ENCODE results near the gene SWSAP1.

Gene SWSAP1

DNA sequence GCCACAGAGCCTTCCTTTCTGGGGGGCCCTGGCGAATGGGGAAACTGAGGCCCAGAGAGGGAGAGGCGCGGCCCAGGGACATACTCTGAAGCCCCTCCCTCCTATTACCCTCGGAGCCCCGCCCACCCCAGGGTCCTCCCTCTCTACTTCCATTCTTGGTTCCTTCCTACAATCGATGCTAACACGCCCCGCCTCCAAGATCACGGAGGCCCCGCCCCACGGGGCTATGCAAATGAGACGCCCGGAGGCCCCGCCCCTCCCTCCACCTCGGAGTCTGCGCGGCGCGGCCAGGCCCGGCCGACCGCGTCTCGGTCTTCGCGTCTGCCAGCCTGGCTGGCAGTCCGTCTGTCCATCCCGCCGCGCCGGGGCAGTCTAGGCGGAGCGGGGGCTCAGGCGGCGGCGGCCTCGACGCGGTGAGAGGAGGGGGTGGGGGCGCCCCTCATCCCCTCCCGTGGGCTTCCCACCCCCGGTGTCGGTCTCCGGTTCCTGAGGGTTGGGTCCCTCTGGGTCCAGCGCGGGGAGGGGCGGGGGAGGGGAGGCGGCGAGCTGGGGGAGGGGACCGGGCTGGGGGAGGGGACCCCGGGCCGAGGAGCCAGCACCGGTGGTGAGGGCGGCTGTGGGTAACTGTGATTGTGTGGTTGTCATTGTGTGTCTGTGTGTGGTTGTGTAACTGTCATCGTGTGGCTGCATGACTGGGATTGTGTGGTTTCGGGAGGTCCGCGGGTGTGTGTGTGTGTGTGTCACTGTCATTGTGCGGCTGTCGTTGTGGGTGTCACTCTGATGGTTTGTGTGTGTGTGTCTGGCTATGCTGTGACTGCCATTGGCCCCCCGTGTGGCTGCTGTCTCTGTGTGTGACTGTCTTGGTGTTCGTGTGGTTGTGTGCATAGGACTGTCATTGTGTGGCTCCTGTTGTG lies 19.0 kb upstream of the SWSAP1 start, which contains the start of gene PLPPR2:
Gene PLPPR2, plus strand, starts transcription at position 273 of the 914 bp plus-strand sequence. CDS start 2,242 bp downstream, outside the sequence.
- peak; percentile 66 to 79 for DNase-seq (ENCODE audit: low read depth in 1 of 2, low spot score in 1 of 2)

GRCh38 chr19:11356074-11356397 lies 18.4 kb upstream of the SWSAP1 start:
- DNase-seq (ENCODE audit: low read depth in 1 of 2, low spot score in 1 of 2): no peak

DNA sequence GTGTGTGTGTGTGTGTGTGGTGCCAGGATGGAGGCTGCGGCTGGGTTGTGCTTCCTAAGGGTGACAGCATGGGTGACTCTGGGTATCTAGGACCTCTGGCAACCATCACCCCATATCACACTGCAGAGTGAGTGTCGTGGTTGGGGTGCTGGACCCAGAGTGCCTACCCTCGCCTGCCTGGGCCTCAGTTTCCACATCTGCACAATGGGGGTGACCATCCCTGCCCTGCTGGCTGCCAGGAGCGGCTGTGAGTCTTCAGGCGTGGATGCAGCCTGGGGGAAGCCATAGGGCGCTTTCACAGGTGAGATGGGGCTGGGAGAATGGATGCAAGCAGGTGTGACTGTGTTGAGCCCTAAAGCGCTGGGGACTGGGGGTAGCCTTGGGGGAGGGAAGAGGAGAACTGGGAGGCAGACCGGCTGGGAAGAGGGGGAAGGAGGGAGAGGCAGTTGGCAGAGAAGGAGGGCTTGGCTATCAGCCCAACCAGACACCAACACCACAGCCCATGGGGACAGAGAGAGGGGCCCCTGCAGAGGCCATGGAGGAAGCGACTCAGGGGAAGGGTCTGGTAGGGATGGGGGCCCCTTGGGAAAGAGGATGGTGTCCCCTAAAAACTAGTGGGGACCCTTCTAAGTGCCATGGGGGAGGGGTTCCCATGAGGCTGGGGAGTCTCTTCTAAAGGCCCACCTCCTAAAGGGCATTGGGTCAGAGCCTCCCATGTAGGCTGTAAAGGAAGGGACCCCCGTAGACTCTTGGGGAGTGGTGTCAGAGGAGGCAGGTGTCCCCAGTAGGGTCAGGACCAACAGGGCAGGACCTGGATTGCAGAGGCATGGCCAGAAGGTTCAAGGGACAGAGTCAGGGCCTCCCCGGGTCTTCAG lies 17.6 kb upstream of the SWSAP1 start:
- DNase-seq (ENCODE audit: low read depth in 1 of 2, low spot score in 1 of 2): no peak

DNA sequence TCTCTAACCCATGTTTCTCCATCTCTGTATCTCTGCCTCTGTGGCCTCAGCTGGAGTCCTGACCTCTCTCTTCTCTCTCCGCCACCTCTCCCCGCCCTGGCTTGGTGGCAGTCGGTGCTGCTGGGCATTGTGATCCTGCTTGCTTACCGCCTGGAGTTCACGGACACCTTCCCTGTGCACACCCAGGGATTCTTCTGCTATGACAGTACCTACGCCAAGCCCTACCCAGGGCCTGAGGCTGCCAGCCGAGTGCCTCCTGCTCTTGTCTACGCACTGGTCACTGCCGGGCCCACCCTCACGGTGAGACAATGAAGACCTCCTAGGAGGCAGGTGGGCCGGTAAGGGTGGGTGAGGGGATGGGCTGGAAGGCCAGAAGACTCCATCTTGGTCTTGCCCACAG lies 15.0 kb upstream of the SWSAP1 start:
- DNase-seq (ENCODE audit: low read depth in 1 of 2, low spot score in 1 of 2): no peak

- no peak for DNase-seq (ENCODE audit: low read depth in 1 of 2, low spot score in 1 of 2)
Measured at GRCh38 chr19:11361037-11361770, 13.3 kb upstream of the SWSAP1 start.

GRCh38 chr19:11361771-11362731 lies 12.4 kb upstream of the SWSAP1 start:
- DNase-seq (ENCODE audit: low read depth in 1 of 2, low spot score in 1 of 2): no peak

- no peak for DNase-seq (ENCODE audit: low read depth in 1 of 2, low spot score in 1 of 2)
Measured at GRCh38 chr19:11363881-11364280, 10.6 kb upstream of the SWSAP1 start.

DNA sequence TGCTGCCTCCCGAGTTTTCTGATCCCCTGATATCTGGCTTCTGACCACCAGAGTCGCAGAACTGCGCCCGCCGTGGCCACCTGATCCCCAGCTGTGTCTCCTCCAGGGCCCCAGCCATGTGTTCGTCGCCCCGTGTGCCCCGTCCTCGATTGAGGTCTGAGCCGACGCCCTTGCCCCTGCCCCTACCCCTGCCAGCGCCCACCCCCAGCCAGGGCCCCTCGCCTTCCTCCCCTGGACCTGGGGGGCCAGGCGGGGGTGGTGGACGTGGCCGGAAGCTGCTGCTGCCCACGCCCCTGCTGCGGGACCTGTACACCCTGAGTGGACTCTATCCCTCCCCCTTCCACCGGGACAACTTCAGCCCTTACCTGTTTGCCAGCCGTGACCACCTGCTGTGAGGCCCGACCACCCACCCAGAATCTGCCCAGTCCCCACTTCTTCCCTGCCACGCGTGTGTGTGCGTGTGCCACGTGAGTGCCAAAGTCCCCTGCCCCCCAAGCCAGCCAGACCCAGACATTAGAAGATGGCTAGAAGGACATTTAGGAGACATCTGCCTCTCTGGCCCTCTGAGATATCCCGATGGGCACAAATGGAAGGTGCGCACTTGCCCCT lies 10.1 kb upstream of the SWSAP1 start:
- DNase-seq (ENCODE audit: low read depth in 1 of 2, low spot score in 1 of 2): no peak

GRCh38 chr19:11364935-11365334 lies 9.5 kb upstream of the SWSAP1 start:
- no peak for DNase-seq (ENCODE audit: low read depth in 1 of 2, low spot score in 1 of 2)

DNA sequence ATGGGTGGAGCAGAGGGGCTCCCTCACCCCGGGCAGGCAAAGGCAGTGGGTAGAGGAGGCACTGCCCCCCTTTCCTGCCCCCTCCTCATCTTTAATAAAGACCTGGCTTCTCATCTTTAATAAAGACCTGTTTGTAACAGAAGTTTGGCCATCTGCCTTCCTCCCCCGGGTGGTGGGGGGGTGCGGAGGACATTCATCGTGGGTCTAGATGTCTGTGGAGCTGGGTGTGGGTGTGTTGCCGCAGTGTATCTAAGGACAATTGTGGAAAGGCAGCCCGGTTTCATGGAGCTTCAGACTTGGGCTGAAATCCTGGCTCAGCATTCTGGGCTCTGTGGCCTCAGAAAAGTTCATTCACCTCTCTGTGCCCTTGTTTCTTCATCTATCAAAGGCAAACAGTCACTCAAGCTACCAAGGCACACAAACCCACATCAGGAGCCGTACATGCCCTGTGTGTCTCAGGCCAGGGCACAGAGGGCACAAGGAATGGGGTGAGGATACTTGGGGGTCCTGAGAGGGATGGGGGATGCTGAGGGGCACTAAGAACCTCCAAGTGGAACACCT lies 8.8 kb upstream of the SWSAP1 start:
- DNase-seq (ENCODE audit: low read depth in 1 of 2, low spot score in 1 of 2): no peak

GRCh38 chr19:11367528-11367927 lies 6.9 kb upstream of the SWSAP1 start:
- no peak for DNase-seq (ENCODE audit: low read depth in 1 of 2, low spot score in 1 of 2)

GRCh38 chr19:11370744-11371143 lies 3.7 kb upstream of the SWSAP1 start:
- no peak for DNase-seq (ENCODE audit: low read depth in 1 of 2, low spot score in 1 of 2)

DNA sequence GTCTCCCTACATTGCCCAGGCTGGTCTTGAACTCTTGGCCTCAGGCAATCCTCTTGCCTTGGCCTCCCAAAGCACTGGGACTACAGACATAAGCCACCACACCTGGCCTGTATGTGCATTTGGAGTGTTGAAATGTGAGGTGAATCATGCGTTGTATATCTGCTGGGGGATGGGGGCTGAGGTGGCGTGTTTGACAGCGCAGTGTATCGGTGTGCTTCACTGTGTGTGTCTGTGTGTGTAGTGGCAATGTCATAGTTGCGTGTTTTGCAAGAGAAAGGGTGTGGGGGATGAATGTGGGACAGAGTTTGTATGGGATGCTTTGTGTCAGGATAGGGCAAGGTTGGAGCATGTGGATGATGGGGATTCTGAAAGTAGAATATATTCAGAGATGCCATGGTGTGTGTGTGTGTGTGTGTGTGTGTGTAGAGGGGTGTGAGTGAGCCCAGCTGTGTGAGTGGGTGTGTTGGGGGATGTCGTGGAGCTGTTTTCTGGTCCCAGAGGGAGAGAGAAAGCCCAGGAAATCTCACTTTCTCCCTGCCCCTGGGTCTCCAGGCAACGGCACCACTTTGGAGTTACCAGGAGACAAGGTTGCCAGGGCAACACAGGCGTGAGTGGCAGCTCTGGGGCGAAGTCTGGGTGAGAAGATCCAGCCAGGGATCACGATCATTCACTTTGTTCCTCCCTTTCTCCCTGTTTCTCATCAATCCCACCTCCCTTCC lies 1.1 kb upstream of the SWSAP1 start:
- no peak for DNase-seq (ENCODE audit: low read depth in 1 of 2, low spot score in 1 of 2)

GRCh38 chr19:11373885-11374432 lies 507 bp upstream of the SWSAP1 start:
- no peak for DNase-seq (ENCODE audit: low read depth in 1 of 2, low spot score in 1 of 2)

DNA sequence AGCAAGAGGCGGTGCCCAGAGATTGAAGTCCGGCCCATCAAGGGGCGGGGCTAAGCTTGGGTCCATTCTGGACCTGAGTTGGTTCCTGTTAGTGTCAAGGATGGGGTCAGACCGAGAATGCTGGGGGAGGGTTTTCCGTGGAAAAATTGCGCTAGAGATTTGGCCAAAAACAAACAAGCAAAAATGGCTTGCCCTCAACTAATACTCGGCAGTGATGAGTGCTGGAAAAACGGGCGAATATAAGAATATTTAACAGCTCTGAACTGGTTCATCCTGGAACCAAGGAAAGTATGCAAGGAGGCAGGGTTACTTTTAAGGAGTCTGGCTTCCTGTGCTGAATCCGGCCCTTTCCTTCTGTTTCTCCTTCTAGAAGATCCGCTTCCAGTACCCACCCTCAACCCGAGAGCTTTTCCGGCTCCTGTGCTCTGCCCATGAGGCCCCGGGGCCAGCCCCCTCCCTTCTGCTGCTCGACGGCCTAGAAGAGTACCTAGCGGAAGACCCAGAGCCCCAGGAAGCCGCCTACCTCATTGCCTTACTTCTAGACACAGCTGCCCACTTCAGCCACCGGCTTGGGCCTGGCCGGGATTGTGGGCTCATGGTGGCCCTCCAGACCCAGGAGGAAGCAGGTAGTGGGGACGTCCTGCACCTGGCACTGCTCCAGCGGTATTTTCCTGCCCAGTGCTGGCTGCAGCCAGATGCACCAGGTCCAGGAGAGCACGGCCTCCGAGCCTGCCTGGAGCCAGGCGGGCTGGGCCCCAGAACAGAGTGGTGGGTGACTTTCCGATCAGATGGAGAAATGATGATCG lies 880 bp downstream of the SWSAP1 start:
- peak; percentile 49 to 52 for DNase-seq (ENCODE audit: low read depth in 1 of 2, low spot score in 1 of 2)

DNA sequence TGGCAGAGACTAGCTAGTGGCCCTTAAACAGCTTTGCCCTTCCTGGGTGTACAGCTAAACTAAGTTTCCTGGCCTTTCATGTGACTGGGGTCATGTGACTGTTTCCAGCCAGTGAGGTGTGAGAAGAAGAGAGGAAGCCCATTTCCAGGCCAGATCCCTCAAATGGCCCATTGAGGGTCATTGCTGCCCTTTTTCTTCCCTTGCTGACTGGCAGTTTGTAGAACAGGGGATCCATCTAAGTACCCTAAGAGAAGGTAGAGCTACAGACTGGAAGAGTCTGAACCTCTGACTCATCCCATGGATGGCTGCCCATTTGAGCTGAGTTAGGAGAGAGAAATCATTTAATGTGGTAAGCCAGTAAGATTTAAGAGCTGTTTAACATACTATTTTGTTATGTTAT lies 2.8 kb downstream of the SWSAP1 start:
- no peak for DNase-seq (ENCODE audit: low read depth in 1 of 2, low spot score in 1 of 2)

GRCh38 chr19:11377756-11378155 lies 3.3 kb downstream of the SWSAP1 start:
- no peak for DNase-seq (ENCODE audit: low read depth in 1 of 2, low spot score in 1 of 2)

Data from stimulated activated CD4-positive, alpha-beta T cell treated with anti-CD3 and anti-CD28 coated beads, Interleukin-15, amount 100 ng/mL, for 1 hour (primary cell).